HEK293 (cell line): ENCODE data around the gene ADSL.

Source experiments
- CTCF ChIA-PET: fragments of 350-600 bp; formaldehyde crosslinking; extraction: SDS; loops from one replicate; lab custom pipeline; 2021; ENCODE audit warnings: antibody characterized with exemption; lab: Yijun Ruan, JAX
- POLR2A ChIA-PET: fragments of 300-600 bp; formaldehyde crosslinking; extraction: SDS; loops from one replicate; lab custom pipeline; 2020; ENCODE audit warnings: antibody characterized with exemption, inconsistent platforms; lab: Yijun Ruan, JAX
- H3K27ac ChIP-seq: fragments of 200-500 bp; sonication (Bioruptor generic); 2 replicates; pipeline ENCODE4 v1.5.1; 2014; ENCODE audit warnings: low read depth, low read length, control low read depth, inconsistent platforms; ENCODE audit errors: extremely low read depth
- H3K36me3 ChIP-seq, 2 experiments: fragments of 200-500 bp in 1 of 2; sonication (Bioruptor generic) in 1 of 2; 1 replicate in 1 of 2; 2 replicates in 1 of 2; pipeline ENCODE4 v1.5.1; 2014 to 2017; ENCODE audit warnings: inconsistent platforms in 2 of 2, low read length in 2 of 2; ENCODE audit not compliant: control insufficient read depth in 2 of 2, insufficient read depth in 1 of 2
- H3K4me1 ChIP-seq: fragments of 200-500 bp; sonication (Bioruptor generic); 2 replicates; pipeline ENCODE4 v1.5.1; 2014; ENCODE audit warnings: mild to moderate bottlenecking, low read length, inconsistent platforms; ENCODE audit not compliant: control insufficient read depth, insufficient read depth
- H3K4me3 ChIP-seq: 2 replicates; pipeline ENCODE4 v1.5.1; 2011; ENCODE audit warnings: low read depth, mild to moderate bottlenecking, control low read depth, low read length, moderate library complexity
- H3K9me3 ChIP-seq: fragments of 200-500 bp; sonication (Bioruptor generic); 2 replicates; pipeline ENCODE4 v1.5.1; 2014; ENCODE audit warnings: low read depth, low read length, inconsistent platforms; ENCODE audit not compliant: control insufficient read depth, insufficient read depth
- PRDM4 ChIP-seq: fragments of 450-650 bp; formaldehyde crosslinking; IDR thresholded peaks from 2 replicates; pipeline ENCODE4 v1.5.1; 2017; ENCODE audit warnings: missing biosample characterization, missing genetic modification characterization
- PRDM6 ChIP-seq: fragments of 450-650 bp; formaldehyde crosslinking; IDR thresholded peaks from 2 replicates; pipeline ENCODE4 v1.5.1; 2017; ENCODE audit warnings: missing biosample characterization, missing genetic modification characterization
- REPIN1 ChIP-seq: fragments of 450-650 bp; formaldehyde crosslinking; IDR thresholded peaks from 2 replicates; pipeline ENCODE4 v1.5.1; 2017; ENCODE audit warnings: missing biosample characterization, missing genetic modification characterization, low read depth
- ZBTB11 ChIP-seq: fragments of 450-650 bp; formaldehyde crosslinking; conservative IDR thresholded peaks from 2 replicates; pipeline ENCODE4 v1.5.1; 2016; ENCODE audit warnings: low read depth, missing biosample characterization, missing genetic modification characterization
- ZNF114 ChIP-seq: fragments of 450-650 bp; formaldehyde crosslinking; IDR thresholded peaks from 2 replicates; pipeline ENCODE4 v1.5.0; 2017; ENCODE audit warnings: missing biosample characterization, missing genetic modification characterization
- ZNF2 ChIP-seq: fragments of 450-650 bp; formaldehyde crosslinking; IDR thresholded peaks from 2 replicates; pipeline ENCODE4 v1.5.1; 2016; ENCODE audit warnings: missing biosample characterization, missing genetic modification characterization
- ZNF341 ChIP-seq: fragments of 450-650 bp; formaldehyde crosslinking; IDR thresholded peaks from 2 replicates; pipeline ENCODE4; 2016; ENCODE audit warnings: low read depth, missing biosample characterization, missing genetic modification characterization
- ZNF350 ChIP-seq: fragments of 450-650 bp; formaldehyde crosslinking; IDR thresholded peaks from 2 replicates; pipeline ENCODE4 v1.5.0; 2017; ENCODE audit warnings: missing biosample characterization, mild to moderate bottlenecking, missing genetic modification characterization
- ZNF362 ChIP-seq: fragments of 450-650 bp; formaldehyde crosslinking; IDR thresholded peaks from 2 replicates; pipeline ENCODE4 v1.5.1; 2016; ENCODE audit warnings: missing biosample characterization, missing genetic modification characterization
- ZNF510 ChIP-seq: fragments of 450-650 bp; formaldehyde crosslinking; IDR thresholded peaks from 2 replicates; pipeline ENCODE4 v1.5.1; 2018; ENCODE audit warnings: mild to moderate bottlenecking, missing genetic modification characterization, missing biosample characterization; ENCODE audit not compliant: insufficient replicate concordance
- ZNF518A ChIP-seq: fragments of 450-650 bp; formaldehyde crosslinking; conservative IDR thresholded peaks from 2 replicates; pipeline ENCODE4 v1.5.1; 2016; ENCODE audit warnings: low read depth, missing biosample characterization, missing genetic modification characterization
- ZNF529 ChIP-seq: fragments of 450-650 bp; formaldehyde crosslinking; IDR thresholded peaks from 2 replicates; pipeline ENCODE4 v1.5.1; 2017; ENCODE audit warnings: missing genetic modification characterization, missing biosample characterization; ENCODE audit not compliant: insufficient replicate concordance
- ZNF830 ChIP-seq: fragments of 450-650 bp; IDR thresholded peaks from 2 replicates; pipeline ENCODE4 v1.5.0; 2018; ENCODE audit warnings: missing biosample characterization, missing genetic modification characterization, low read depth, mild to moderate bottlenecking, moderate library complexity
- ZSCAN18 ChIP-seq: fragments of 450-650 bp; formaldehyde crosslinking; IDR thresholded peaks from 2 replicates; pipeline ENCODE4 v1.5.1; 2016; ENCODE audit warnings: missing biosample characterization, missing genetic modification characterization

Gene ADSL

GRCh38 chr22:40332319-40332781 lies 13.9 kb upstream of the ADSL start (continued):
- TF ChIP-seq ZNF518A (tag by site-specific recombination): no peak
- peak; percentile 25; the same call in 1 of the 2 replicates for TF ChIP-seq PRDM6 (tag by site-specific recombination)

GRCh38 chr22:40334060-40334459 lies 12.2 kb upstream of the ADSL start:
- Histone ChIP-seq H3K4me3 (no peak overlapping the region), H3K9me3 (no peaks in the 10 kb centered on the region), H3K27ac (no peak overlapping the region), H3K36me3 (peaks cover 0 to 8% of the 10 kb centered on the region in 2 experiments; a peak in 2 of 3 replicates), H3K4me1 (peaks cover 13% of the 10 kb centered on the region)
- ChIA-PET CTCF (interaction anchor here (0.9 kb wide), 1 partner anchor 14 kb away, joined by 3 read pairs; no protein-coding TSS in a partner anchor), POLR2A (no interaction called here)
- no peak for TF ChIP-seq ZNF114 (tag by site-specific recombination)
- TF ChIP-seq REPIN1 (tag by site-specific recombination): no peak
- 0 out of 2 replicates have a peak, but pooled peaks have one; percentile 14 for TF ChIP-seq ZNF341 (tag by site-specific recombination)

- peaks cover 13% of the 10 kb centered on the region for H3K4me1 ChIP-seq
- H3K27ac ChIP-seq: no peak overlapping the region
- no peaks in the 10 kb centered on the region for H3K9me3 ChIP-seq
- H3K4me3 ChIP-seq: no peak overlapping the region
- CTCF ChIA-PET: no interaction called here
- H3K36me3 ChIP-seq: peaks cover 0 to 7% of the 10 kb centered on the region in 2 experiments; a peak in 2 of 3 replicates
- POLR2A ChIA-PET: interaction anchor here (0.6 kb wide), 1 partner anchor 190 kb away, joined by 4 read pairs; no protein-coding TSS in a partner anchor
- peak; percentile 68 for TF ChIP-seq ZNF362 (tag by site-specific recombination)
- TF ChIP-seq ZNF350 (tag by site-specific recombination): no peak
- TF ChIP-seq ZSCAN18 (tag by site-specific recombination): no peak
- no peak for TF ChIP-seq PRDM4 (tag by site-specific recombination)
- no peak for TF ChIP-seq ZNF529
- no peak for TF ChIP-seq ZNF510
- no peak for TF ChIP-seq ZNF2 (tag by site-specific recombination)
- no peak for TF ChIP-seq ZBTB11 (tag by site-specific recombination)
- no peak for TF ChIP-seq ZNF830 (tag by site-specific recombination)
- TF ChIP-seq ZNF341 (tag by site-specific recombination): no peak
Observed at GRCh38 chr22:40334899-40335298, 11.4 kb upstream of the ADSL start.
